NCI-H82 (cell line): ENCODE measurements around the gene SMAD3.
"Not testable (repeated sequence)": the region's sequence is repeated elsewhere in the genome, so short reads cannot be mapped to it uniquely, and the experiment has no call there.

Source experiments
- DNase-seq: peaks from one replicate; lab custom pipeline; 2025; lab: John Stamatoyannopoulos, UW

The SMAD3 gene

GRCh38 chr15:67110958-67111864 is 45.8 kb downstream of the SMAD3 start:
- DNase-seq, result no peak

DNA sequence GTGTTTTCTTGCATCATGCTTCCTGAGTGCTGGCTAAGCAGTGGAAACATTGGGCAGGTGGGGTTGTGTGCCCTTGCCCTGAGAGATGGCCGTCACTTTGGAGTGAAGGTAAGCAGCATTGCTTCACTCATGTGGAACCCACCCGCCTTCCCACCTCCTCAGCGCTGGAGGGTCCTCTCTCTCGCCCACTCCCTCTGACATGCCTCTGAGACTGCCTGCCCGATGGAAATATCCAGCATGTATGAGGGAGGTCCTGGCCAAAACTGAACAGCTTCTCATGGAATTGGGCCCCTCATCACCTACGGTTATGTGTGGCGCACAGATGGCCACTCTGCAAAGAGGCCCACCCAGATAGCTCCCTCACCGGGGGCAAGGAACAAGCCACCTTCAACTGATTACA is 48.6 kb downstream of the SMAD3 start:
- no peak for DNase-seq

DNA sequence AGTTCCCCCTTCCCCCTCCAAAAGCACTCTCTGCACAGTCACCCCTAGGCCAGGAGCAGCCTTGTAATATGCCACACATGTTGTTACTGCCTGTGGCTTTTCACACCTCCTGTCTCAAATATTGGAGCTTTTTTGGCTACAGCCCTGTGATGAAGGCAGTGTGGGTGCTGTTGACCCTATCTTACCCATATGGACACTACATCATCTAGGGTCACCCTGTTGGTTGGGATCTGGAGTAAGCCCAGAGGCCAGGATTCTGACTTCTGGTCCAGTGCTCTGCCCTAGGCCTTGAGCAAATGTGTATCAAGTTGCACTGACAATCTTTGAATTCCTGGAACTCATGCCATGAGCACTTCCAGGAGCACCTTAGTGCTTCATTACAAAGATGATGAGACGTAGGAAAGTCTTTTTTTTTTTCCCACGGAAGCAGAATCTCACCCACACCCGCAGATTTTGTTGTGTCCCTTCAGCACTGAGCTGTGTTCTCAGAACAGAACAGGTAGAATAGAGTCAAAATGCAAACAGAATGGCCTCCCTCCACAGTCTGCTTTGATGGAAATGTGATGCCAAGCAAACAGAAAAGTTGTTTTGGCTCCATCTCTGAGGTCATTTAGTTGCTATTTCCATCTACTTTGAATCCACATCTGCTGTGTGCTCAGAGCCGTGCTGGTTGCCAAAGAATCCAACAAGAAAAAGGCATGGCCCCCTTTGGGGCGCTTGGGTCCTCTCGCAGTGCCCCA is 49.6 kb downstream of the SMAD3 start:
- no peak for DNase-seq

DNA sequence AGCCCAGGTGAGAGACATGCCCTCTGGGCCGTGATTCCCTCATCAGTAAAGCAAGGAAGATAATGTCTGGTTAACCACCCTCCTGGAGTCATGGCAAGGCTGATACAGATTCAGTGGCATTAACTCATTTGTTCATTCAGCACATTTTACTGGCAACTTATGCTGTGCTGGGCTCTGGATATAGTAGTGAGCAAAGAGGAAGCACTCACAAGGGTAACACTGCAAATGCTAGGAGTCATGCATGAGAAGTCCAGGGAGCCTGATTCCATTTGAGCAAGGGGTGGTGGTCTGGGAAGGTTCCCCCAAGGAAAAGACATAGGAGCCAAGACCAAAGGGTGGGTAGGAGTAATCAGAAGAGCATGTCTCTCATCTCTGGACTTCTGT is 50.2 kb downstream of the SMAD3 start:
- DNase-seq, result no peak

DNA sequence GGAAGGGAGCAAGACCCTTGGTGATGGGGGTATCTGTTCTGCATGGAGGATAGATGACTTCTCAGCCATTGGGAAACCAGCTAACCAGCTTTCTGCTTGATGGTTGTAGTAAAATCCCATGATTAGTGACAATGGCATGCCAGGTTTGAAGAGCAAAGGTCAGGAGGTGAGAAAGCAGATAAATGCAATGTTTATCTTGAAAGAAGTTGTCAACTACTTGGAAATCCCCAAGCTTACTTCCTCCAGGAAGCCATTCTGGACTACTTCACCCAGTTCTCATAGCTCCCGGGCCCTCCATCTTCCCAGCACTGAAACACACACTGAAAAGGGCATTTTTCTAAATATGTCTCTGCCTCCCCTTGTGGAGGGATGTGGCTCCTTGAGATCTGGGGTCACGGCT is 51.3 kb downstream of the SMAD3 start:
- DNase-seq, result no peak

- no peak for DNase-seq
Observed at GRCh38 chr15:67117370-67117769, 52.0 kb downstream of the SMAD3 start.

GRCh38 chr15:67118808-67119207 is 53.4 kb downstream of the SMAD3 start:
- DNase-seq, result no peak

DNA sequence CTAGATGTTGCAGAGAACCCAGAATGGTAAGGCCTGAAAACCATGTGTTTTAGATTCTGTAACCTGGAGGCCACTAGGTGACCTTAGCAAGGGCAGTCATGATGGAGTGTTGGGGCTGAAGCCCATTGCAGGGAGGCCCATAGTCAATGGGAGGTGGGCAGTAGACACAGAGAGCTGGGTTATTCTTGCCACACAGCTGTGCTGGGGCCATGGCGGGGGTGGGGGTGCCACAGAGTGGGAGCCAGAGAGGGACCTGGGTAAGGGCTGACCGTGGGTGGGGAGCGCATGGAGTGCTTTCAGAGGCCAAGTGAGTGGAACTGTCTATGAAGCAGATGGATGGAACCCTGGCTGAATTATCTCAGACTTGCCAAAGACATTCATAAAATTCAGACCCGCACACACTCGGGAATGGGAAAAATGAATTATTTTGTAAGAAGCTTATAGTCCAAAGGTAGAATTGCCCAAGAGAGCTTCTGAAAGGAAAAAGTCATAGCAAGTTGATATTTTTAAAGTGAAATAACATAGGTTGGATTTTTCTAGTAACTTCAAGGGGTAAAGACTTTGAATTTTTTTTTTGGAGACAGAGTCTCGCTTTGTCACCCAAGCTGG is 53.9 kb downstream of the SMAD3 start:
- DNase-seq, result no peak

DNA sequence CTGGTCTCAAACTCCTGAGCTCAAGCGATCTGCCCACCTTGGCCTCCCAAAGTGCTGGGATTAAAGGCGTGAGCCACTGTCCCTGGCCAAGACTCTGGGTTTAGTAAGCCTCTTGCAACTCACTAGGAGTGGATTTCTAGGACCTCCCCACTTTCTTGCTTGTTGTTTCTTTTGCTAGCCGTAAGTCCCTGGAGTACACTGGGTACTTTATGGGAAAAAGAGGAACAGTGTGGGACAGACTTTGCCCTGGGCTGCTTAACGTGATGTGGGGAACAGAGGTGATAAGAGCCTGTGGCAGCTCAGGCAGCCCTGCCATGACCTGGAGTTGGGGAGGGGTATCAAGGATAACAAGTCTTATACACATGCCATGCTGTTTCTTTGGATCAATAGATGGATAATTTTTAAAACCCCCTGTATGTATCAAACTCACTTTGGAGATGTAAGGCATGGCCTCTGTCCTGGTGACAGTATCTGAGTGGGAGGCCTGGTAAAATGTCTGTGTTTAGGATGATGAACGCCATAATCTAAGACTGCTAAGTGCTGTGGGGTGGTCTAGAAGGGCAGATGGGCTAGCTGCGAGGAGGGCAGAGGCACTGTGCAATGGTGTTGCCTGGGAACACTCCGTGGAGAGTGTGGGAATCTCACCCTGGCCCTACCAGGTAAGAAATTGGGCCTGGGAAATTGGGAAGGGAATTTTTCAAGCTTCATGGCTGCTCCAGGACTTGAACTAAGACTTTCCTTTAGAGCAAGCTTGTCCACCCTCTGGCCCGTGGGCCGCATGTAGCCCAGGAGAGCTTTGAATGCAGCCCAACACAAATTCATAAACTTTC is 54.8 kb downstream of the SMAD3 start:
- DNase-seq, result no peak

- DNase-seq, result no peak
Observed at GRCh38 chr15:67120839-67121643, 55.6 kb downstream of the SMAD3 start.

DNA sequence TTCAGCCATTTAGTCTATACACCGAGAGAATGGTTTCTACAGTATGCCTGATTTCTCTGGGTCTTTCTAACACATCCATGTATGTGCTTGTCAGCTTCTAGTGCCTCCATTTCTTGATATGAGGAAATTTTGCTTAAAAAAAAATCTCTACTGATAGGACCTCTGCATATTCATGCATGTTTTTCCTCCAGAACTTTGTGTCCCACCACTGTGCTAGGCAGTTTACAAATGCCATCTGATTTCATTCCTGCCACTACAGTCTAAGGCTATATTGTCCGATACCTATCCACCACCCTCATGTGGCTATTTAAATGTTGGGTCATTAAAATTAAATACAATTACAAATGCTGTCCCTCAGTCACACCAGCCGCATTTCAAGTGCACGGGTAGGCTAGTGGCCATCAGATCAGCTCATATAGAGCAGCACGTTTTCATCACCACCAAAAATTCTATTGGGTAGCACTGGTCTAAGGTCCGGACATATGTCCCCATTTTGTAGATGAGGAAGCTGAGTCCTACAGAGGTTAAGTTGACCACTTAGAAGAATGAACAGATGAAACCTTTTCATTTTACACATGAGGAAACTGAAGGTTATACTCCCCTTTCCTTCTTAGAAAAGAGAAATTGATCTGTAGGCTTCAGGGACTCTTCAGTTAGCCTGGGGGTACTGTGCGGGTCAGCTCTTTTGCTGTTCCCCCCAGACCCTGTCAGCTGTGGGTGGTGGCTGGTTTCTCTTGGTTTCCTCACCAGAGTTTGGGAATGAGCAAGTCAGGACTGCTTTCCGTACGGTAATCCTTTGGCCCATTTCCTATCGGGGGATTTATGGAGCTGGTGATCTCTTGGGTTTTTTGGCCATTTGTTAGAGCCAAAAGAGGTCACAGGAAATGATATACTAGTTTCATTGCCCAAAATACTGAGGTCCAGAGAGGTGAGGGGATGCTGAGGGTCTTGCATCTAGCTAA is 56.5 kb downstream of the SMAD3 start:
- no peak for DNase-seq

DNA sequence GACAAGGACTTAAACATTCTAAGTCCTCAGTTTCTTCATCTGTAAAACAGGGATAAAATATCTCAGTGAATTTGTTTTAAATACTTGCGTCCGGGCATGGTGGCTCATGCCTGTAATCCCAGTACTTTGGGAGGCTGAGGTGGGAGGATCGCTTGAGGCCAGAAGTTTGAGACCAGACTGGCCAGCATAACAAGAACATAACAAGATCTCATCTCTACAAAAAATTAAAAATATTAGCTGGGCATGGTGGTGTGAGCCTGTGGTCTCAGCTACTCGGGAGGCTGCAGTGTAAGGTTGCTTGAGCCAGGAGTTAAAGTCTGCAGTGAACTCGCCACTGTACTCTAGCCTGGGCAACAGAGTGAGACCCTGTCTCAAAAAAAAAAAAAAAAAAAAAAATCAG is 57.4 kb downstream of the SMAD3 start:
- not testable (repeated sequence) for DNase-seq

- not testable (repeated sequence) for DNase-seq
Observed at GRCh38 chr15:67123291-67123690, 57.9 kb downstream of the SMAD3 start.

DNA sequence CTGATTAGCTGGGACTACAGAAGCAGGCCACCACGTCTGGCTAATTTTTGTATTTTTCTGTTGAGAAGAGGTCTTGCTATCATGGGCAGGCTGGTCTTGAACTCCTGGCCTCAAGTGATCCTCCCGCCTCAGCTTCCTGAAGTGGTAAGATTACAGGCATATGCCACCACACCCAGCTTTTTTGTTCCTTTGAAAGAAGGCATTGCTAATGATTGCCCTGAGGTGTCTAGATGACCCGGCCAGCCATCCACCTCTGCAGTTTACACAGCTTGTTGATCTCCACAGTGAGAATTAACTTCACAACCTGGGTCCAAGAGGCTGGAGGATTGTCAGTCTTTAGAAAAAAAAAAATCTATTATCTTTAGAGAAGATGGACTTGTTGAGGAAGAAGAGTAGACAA is 58.7 kb downstream of the SMAD3 start:
- DNase-seq, result no peak

- no peak for DNase-seq
Observed at GRCh38 chr15:67124911-67125588, 59.6 kb downstream of the SMAD3 start.

DNA sequence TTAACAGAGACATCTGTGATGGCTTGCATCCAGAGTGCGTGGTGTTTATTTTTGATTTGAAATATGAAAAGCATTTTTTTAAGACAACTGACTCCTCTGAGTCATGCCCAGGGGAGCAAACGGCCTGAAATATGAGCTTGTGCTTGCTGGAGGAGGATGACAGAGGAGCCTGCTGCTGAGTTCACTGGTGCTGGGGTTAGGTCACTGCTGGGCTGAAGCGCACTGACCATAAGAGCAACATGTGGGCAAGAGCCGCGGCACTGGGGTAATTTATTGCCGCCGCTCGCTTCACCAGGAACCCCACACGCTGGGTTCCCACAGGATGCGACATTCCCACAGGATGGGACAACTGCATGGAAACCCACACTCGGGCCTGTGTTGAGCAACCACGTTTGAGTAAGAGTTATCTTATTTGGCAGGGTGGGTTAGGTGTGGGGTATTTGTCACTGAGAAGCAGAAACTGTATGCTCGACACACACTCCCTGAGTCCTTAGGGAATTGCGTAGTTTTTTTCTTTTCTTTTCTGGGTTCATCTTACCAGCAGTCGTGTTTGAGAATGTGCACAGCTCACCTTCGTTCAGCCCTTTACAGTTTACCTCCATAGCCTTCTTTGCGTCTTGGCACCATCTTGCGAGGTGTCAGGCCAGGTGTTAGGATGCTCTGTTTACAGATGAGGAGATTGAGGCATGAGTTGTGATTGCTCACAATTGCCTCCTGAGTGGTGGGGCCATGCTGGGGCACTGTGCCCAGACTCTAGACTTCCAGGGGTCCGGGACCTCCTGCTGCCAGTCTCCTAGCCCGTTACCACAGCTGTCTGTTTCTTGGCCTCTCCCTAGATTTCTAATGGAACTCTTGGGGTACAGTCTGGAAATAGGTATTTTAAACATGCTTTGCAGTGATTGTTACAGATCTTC is 60.4 kb downstream of the SMAD3 start:
- DNase-seq, result no peak

DNA sequence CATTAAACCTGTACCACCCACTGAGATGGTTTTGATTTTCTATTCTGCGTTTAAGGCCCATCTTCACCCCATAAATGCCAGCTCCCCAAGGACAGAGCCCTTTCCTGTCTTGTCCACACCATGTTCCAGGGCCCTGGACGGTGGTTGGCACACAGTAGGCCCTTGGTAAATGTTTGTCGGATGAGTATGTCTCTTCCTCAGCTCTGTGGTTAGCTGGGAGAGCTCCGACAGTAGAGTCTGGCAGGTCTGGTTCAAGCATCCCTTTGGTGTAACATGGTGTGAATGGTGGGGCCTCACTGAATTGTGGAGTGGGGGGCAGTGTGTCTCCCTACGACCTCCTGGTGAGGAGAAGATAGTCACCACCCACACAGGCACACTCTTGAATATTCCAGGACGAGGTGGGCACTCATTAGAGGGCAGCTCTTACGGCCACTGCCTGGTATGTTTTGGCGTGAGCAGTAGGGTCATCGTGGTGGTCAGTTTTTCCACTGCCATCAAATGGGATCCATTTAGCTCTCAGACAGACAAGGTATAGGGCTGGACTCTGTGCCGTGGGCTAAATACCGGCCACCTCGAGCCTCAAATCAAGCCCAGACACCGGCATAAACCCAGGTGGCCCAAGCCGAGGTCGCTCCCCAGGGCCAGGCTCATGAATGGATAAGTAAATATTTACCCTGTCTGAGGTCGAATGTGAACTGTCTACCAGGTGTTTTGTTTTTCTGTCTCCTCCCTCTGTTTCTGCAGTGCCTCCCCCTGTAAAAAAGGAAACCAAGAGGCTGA is 61.3 kb downstream of the SMAD3 start:
- DNase-seq, result no peak

DNA sequence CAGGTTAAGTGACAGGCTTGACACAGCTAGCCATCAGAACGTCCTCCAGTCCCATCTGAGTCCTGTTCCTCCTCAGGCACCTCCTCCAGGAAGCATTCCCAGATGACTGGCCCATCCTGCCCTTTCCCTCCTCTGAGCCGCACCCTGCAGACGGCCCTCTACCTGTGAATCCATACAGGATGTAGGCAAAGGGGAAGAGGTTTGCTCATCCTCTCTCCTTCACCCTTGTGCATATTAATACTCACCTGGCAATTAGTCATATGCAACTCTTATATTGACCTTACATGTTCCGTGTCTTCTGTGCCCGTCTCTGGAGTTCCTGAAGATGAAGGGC is 61.9 kb downstream of the SMAD3 start:
- no peak for DNase-seq
